NCI-H524 (cell line): ENCODE results near the gene ZBTB24.

Source experiments
- DNase-seq, 2 experiments: peaks; one replicate each; lab custom pipeline; 2025; lab: John Stamatoyannopoulos, UW

ZBTB24 gene

DNA sequence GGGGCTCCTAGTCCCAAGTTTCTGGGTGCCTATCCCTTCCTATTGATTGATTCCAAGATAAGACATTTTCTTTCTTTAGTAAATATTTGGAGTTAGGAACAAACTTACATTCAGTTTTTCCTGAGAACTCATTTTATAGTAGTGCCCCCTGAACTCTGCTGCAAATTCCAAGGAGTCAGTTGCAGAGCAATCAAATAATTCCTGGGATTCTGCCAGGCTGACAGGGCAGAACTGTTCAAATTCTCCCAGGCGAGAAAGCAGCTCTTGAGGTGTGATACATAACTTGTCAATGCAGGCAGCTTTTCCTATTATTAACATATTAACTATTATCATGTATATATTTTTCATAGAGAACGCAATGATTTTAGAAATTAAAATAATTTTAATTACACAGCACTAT, 15.9 kb upstream of the ZBTB24 start:
- DNase-seq = no peak

DNA sequence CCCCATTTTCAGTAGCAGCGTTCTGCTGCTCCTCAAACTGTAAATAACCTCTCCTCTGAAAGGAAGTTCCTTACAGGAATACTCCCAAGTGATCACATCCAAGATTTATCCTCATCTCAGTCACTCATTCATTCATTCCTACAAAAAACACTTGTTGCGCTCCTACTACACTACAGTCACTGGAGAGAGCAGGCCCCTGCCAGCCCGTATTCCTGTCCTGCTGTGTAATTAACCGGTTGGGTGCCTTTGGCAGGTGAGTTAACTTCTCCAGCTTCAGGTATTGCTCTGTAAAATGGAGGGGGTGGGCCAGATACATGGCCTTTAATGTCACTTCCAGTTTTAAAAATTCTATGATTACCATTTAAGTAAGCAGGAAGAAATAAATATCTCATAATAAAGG, 15.0 kb upstream of the ZBTB24 start:
- no peak for DNase-seq

GRCh38 chr6:109496036-109496772, 13.2 kb upstream of the ZBTB24 start:
- no peak for DNase-seq

DNA sequence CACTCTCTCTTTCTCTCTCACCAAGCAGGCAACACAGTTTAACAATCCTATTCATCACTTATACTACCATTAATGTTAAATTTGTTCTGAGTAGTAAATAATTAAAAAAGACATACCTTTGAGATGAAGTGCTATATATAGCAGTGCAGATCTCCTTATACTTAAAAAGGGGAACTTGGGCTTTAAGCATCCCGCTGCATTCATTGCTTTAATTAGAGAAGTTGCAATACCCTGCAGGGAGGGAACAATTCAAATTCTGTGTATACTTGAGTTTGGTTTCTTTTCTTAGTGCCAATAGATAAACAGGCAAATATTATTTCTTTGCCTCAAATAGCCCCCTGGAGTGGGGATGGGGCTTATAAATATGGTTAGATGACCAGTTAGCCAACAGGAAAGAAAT, 10.8 kb upstream of the ZBTB24 start:
- DNase-seq = no peak

GRCh38 chr6:109491207-109491938, 8.4 kb upstream of the ZBTB24 start:
- no peak for DNase-seq

DNA sequence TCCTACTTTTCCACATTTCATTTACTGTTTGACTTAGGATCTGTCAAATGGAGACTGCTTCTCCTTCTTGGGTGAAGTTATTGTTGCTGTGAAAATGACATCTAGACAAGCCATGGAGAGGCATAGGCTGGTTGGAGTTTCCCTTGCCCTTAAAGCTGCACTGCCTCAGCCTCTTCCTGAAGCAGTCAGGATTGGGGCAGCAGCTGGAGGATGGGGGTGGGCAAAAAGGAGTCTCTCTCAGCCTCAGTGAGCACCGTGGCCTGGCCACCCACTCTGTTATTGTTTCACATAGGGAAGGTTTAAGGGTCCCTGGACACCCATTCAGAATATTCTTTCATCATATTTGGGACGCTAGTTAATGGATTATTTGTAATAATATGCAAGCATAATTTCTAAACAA, 7.7 kb upstream of the ZBTB24 start:
- DNase-seq = no peak

DNA sequence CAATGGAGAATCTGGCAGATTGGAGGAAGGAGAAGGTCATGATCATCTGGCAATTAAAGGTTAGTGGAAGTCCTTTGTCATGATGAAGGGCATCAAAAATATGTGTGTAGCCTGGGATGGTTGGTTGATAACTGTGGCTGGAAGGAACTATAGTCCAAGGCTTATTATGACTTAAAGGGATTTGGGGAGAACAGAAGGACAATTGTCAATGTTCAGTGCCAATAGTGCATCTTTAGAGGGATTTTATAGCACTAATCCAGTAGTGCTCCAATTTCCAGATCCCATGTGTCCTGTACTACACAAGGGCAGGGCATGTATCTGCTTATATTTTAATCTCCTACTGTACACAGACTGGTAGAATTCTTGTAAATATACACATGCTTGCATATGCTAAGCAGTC, 5.0 kb upstream of the ZBTB24 start:
- peak; percentile 69 to 86 for DNase-seq

DNA sequence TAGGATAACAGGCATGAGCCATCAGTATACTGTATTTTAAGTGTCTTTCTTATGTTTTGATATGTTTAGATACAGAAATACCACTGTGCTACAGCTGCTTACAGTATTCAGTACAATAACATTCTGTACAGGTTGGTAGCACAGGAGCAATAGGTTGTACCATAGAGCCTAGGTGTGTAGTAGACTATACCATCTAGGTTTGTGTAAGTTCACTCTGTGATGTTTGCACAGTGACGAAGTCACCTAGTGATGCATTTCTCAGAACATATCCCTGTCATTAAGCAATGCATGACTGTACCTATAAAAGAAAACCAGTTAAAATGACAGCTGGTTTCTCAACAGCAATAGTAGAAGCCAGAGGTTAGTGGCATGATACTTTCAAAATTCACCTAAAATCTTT, 3.0 kb upstream of the ZBTB24 start:
- no peak for DNase-seq

GRCh38 chr6:109485266-109485935, 2.4 kb upstream of the ZBTB24 start:
- DNase-seq = peak in 1 of 2 experiments; percentile 16

GRCh38 chr6:109484122-109484521, 1.1 kb upstream of the ZBTB24 start:
- DNase-seq = no peak

GRCh38 chr6:109483735-109484057, 677 bp upstream of the ZBTB24 start:
- DNase-seq = no peak

DNA sequence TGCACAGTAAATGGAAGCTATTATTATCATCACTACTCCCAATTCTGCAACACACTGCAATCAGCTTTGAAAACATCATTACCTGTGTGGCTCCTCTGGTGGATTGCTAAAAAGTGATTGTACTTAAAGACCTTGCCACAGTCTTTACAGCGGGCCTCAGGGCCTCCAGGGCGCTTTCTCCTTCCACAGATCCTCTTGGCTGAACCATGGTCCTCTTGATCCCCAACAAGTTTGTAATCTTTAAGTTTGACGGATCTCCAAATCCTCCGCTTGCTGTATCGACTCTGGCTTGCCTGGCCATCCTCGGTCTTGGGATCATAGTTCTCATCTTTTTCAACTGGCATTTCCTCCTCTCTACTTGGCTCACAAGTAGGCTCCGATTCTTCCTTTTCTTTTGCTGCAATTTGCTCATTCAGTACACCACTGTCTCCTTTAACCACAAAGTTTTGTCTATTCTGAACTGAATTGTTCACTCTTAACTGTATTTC, 2.0 kb downstream of the ZBTB24 start:
- no peak for DNase-seq

GRCh38 chr6:109478841-109479624, 4.0 kb downstream of the ZBTB24 start:
- no peak for DNase-seq

GRCh38 chr6:109478222-109478805, 4.7 kb downstream of the ZBTB24 start:
- DNase-seq = no peak

DNA sequence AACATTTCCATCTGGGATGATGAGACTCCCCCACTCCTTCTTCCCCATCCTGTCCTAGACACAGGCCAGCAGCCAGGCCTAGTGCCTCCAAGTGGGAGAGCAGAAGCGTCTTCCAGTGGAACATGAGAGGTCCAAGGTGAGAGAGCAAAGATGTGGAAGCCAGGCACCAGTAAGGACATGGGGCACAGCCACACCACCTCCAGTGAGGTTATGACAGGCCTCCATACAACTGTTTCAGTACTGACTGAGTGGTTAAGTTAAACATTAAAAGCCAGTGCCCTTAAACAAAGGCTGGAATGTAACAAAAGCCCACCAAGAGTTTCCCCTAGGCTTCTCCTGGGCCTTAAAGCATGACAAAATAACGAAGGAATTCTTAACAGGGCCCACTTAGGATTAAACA, 5.3 kb downstream of the ZBTB24 start:
- no peak for DNase-seq

DNA sequence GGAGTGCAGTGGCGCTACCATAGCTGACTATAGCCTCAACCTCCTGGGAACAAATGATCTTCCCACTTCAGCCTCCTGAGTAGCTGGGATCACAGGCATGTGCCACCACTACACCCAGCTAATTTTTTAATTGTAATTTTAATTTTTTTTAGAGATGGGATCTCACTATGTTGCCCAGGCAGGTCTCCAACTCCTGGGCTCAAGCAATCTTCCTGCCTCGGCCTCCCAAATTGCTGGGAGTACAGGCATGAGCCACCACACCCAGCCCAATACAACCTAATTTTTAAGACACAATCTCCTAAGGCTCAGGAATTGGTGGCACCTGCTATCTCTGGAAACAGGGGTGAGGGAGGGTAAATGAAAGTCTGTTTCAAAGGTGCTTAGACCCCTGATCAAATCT, 5.8 kb downstream of the ZBTB24 start:
- no peak for DNase-seq

DNA sequence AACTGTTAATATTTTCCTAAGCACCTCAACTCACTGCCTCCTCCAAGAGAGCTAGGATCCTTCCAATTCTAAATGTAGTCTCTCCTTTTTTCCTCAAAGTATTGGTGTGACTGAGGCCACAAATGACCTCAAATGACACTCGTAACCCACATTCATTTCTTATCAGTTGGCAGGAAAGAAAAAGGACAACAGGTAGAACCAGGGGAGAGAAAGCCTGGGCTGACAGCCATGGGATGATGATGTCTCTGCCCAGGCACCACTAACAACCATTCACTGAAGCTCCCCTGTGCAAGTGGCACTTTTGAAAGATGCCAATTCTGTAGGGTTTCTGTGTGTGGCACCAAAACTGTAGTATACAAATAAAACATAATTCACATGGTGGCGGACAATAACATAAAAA, 7.4 kb downstream of the ZBTB24 start:
- no peak for DNase-seq

DNA sequence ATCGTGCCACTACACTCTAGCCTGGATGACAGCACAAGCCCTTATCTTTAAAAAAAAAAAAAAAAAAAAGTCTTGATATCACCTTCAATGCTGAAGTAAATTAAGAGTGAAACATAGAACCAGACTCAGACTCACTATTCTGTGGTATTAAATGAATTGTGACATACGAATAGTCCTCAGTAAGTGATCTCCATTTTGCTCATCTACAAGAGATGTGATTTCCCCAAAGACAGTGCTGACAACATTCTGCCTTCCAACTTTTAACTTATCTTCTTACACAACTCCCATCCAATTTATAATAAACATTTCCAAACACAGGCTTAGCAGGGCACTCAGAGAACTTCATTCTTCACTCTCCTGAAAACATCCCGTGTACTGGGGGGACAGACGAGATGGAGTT, 8.0 kb downstream of the ZBTB24 start:
- DNase-seq = no peak

- no peak for DNase-seq
Observed at GRCh38 chr6:109473120-109473519, 9.9 kb downstream of the ZBTB24 start.

DNA sequence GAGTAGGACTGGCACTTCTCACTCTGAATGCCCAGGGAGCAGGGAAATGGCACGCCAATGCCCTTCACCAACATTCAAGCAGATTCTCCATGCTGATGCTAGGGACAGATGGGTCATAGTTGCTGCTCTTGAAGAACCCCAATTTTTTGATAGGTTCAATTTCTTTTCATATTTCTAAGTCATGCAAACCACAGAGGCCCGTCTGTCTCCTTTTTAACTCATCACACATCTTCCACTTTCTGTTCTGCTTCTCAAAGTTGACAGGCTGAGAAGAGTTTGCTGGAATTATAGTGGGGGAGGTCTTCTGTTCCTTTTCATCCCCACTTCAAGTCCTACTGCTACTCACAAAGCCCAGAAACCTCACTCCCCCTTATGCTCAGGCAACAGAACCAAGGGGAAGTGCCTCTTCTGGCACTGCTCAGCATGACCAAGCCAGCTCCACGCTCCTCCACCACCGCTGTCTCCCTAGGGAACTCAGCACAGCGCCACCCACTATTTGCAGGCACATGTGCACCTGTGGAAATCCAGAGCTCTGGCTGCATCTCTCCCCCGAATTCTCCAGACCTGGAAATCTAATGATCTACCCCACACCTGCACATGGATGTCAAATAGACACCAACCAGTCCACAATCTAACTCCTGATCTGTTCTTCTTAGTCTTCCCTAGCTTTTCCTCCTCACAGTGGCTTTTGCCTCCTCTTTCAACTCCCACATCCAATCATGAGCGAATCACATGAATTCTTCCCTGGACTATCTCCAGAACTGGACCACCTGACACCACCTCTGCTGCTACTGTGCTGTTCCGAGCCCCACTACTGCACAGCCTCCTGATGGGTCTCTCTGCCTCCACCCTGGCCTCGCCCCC, 10.7 kb downstream of the ZBTB24 start:
- DNase-seq = no peak
